Renal pelvis (tissue), 3 donors: Measurements from ENCODE around the gene KRT39. TPM values are rescaled to one million over a fixed set of nuclear protein-coding genes. Genes with fewer than 3 reads are reported as not detected.

Experiments used
- polyA plus RNA-seq, 3 donors: library from polyadenylated mRNA; unstranded; fragments of 120-200 nt; gene quantifications; one replicate each; pipeline ENCODE4 v1.2.1, GENCODE V29; 2013; ENCODE audit not compliant: insufficient read length in 3 of 3

Gene KRT39
- polyA plus RNA-seq, 3 donors: not detected

Other genes with a start within 250 kb of the KRT39 start
- not detected for gene KRT25, start 211.6 kb downstream of the KRT39 start, polyA plus RNA-seq
- gene KRT26, start 194.7 kb downstream of the KRT39 start, polyA plus RNA-seq: not detected
- gene KRT27, start 184.4 kb downstream of the KRT39 start, polyA plus RNA-seq: under 1 TPM in 1 of 3 donors, not detected in 2; 0.30 TPM
- not detected for gene KRT28, start 167.0 kb downstream of the KRT39 start, polyA plus RNA-seq
- 10 to 100 TPM; 41.9 to 48.9 (median 45.9) TPM for gene KRT10, start 144.3 kb downstream of the KRT39 start, polyA plus RNA-seq
- gene KRT12, start 99.7 kb downstream of the KRT39 start, polyA plus RNA-seq: under 1 TPM in 2 of 3 donors, not detected in 1; 0.19 to 0.36 TPM
- gene KRT20, start 81.7 kb downstream of the KRT39 start, polyA plus RNA-seq: under 1 TPM; 0.17 to 0.80 (median 0.36) TPM
- gene KRT23, start 29.3 kb downstream of the KRT39 start, polyA plus RNA-seq: under 1 TPM; 0.71 to 1.00 (median 0.91) TPM
- gene KRT40, start 17.4 kb upstream of the KRT39 start, polyA plus RNA-seq: under 1 TPM in 1 of 3 donors, not detected in 2; 0.12 TPM
- not detected for gene KRTAP3-3, start 27.2 kb upstream of the KRT39 start, polyA plus RNA-seq
- not detected for gene KRTAP3-2, start 33.0 kb upstream of the KRT39 start, polyA plus RNA-seq
- gene KRTAP3-1, start 42.2 kb upstream of the KRT39 start, polyA plus RNA-seq: not detected
- not detected for gene KRTAP1-5, start 60.3 kb upstream of the KRT39 start, polyA plus RNA-seq
- not detected for gene KRTAP1-4, start 63.2 kb upstream of the KRT39 start, polyA plus RNA-seq
- not detected for gene KRTAP1-3, start 67.9 kb upstream of the KRT39 start, polyA plus RNA-seq
- not detected for gene KRTAP1-1, start 74.5 kb upstream of the KRT39 start, polyA plus RNA-seq
- gene KRTAP2-1, start 80.4 kb upstream of the KRT39 start, polyA plus RNA-seq: not detected
- not detected for gene KRTAP2-2, start 88.3 kb upstream of the KRT39 start, polyA plus RNA-seq
- gene KRTAP2-3, start 93.2 kb upstream of the KRT39 start, polyA plus RNA-seq: not detected
- gene KRTAP2-4, start 98.9 kb upstream of the KRT39 start, polyA plus RNA-seq: not detected
- not detected for gene KRTAP4-7, start 117.2 kb upstream of the KRT39 start, polyA plus RNA-seq
- gene KRTAP4-8, start 131.2 kb upstream of the KRT39 start, polyA plus RNA-seq: not detected
- not detected for gene KRTAP4-16, start 135.3 kb upstream of the KRT39 start, polyA plus RNA-seq
- gene KRTAP4-9, start 138.4 kb upstream of the KRT39 start, polyA plus RNA-seq: not detected
- gene KRTAP4-11, start 151.4 kb upstream of the KRT39 start, polyA plus RNA-seq: not detected
- not detected for gene KRTAP4-12, start 157.2 kb upstream of the KRT39 start, polyA plus RNA-seq
- gene KRTAP4-6, start 173.6 kb upstream of the KRT39 start, polyA plus RNA-seq: not detected
- gene KRTAP4-5, start 182.9 kb upstream of the KRT39 start, polyA plus RNA-seq: not detected
- not detected for gene KRTAP4-4, start 193.8 kb upstream of the KRT39 start, polyA plus RNA-seq
- gene KRTAP4-3, start 201.3 kb upstream of the KRT39 start, polyA plus RNA-seq: not detected
- gene KRTAP4-2, start 211.3 kb upstream of the KRT39 start, polyA plus RNA-seq: not detected
- not detected for gene KRTAP4-1, start 218.0 kb upstream of the KRT39 start, polyA plus RNA-seq
- gene KRTAP9-1, start 222.9 kb upstream of the KRT39 start, polyA plus RNA-seq: not detected